Measurements from ENCODE around the gene NOVA2.
A peak's percentile ranks its signal among the peaks of the same experiment; 100 is the strongest.

The NOVA2 gene

GRCh38 chr19:45999653-46000121, 26.0 kb upstream of the NOVA2 start:
- Histone ChIP-seq H3K4me1 (ENCODE audit: control insufficient read depth, low read length) (peaks cover 13% of the 10 kb centered on the region), H3K9me2 (replicated peaks; ENCODE audit: control insufficient read depth, low read length) (no peaks in the 10 kb centered on the region), H3F3A (ENCODE audit: control insufficient read depth, insufficient read depth) (no peaks in the 10 kb centered on the region), H3K27ac (ENCODE audit: low read depth, low read length) (no peak overlapping the region), H3K79me2 (ENCODE audit: control insufficient read depth, low read length) (peaks cover 15% of the 10 kb centered on the region), H4K20me1 (ENCODE audit: control insufficient read depth, insufficient read depth, low read depth, low read length) (peaks cover 5% of the 10 kb centered on the region; the same call in 1 of the 2 replicates), H3K4me3 (ENCODE audit: low read length) (no peak overlapping the region), H3K27me3 (ENCODE audit: control insufficient read depth, low read length) (no peaks in the 10 kb centered on the region), H3K36me3 (ENCODE audit: control insufficient read depth, low read length) (peaks cover 8% of the 10 kb centered on the region), H3K9me3 (ENCODE audit: control insufficient read depth, insufficient read depth, low read length) (no peaks in the 10 kb centered on the region), H3K4me2 (ENCODE audit: low read length) (peak overlapping the region; percentile 71; the same call in 1 of the 2 replicates)
- TF ChIP-seq CTCF (IDR thresholded peaks at IDR 0.05; ENCODE audit: low read depth, low read length, poor library complexity, severe bottlenecking): no peak
- no peak for TF ChIP-seq EZH2phosphoT487 (IDR thresholded peaks at IDR 0.05; ENCODE audit: borderline replicate concordance, low read length)

DNA sequence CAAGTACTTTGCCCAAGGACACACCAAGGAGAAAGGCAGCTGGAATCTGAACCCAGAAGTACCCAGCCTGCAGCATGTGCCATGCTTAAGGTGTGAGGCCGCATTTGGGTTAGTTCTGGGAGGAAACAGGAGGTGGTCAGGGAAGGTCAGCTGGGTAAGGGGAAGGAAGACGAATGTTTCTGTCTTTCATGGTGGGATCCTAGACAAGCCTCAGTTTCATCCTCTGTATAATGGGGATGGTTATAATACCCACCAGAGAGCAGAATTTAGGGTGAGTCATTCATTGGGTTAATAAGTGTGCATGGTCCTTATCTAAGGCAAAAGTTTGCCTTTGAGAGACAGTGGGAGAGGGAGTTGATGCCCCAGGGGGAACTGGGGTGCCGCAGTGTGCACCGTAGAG, 25.2 kb upstream of the NOVA2 start:
- peaks cover 15% of the 10 kb centered on the region for H3K79me2 ChIP-seq (ENCODE audit: control insufficient read depth, low read length)
- H3K4me2 ChIP-seq (ENCODE audit: low read length): no peak overlapping the region
- no peaks in the 10 kb centered on the region for H3K27me3 ChIP-seq (ENCODE audit: control insufficient read depth, low read length)
- TF ChIP-seq CTCF (IDR thresholded peaks at IDR 0.05; ENCODE audit: low read depth, low read length, poor library complexity, severe bottlenecking): no peak
- TF ChIP-seq EZH2phosphoT487 (IDR thresholded peaks at IDR 0.05; ENCODE audit: borderline replicate concordance, low read length): no peak
- peaks cover 8% of the 10 kb centered on the region for H3K36me3 ChIP-seq (ENCODE audit: control insufficient read depth, low read length)
- peaks cover 17% of the 10 kb centered on the region for H3K4me1 ChIP-seq (ENCODE audit: control insufficient read depth, low read length)
- H3K9me2 ChIP-seq (replicated peaks; ENCODE audit: control insufficient read depth, low read length): no peaks in the 10 kb centered on the region
- H3K9me3 ChIP-seq (ENCODE audit: control insufficient read depth, insufficient read depth, low read length): no peaks in the 10 kb centered on the region
- no peak overlapping the region for H3K4me3 ChIP-seq (ENCODE audit: low read length)
- peaks cover 5% of the 10 kb centered on the region; the same call in 1 of the 2 replicates for H4K20me1 ChIP-seq (ENCODE audit: control insufficient read depth, insufficient read depth, low read depth, low read length)
- H3F3A ChIP-seq (ENCODE audit: control insufficient read depth, insufficient read depth): no peaks in the 10 kb centered on the region
- H3K27ac ChIP-seq (ENCODE audit: low read depth, low read length): no peak overlapping the region

DNA sequence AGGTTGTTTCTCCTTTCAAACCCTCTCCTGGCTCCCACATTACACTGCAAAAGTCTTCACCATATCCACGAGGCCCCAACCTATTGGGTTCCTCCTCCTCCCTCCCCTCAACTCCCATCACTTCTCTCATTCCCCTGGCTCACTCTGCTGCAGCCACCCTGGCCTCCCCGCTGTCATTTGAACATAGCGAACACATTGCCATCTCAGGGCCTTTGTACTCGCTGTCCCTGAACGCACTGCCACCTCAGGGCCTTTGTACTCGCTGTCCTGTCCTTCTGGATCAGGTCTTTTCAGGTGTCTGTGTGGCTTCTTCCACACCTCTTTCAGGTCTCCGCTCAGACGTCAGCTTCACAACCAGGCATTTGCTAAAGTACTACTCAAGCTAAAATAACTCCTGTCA, 23.3 kb upstream of the NOVA2 start:
- H3F3A ChIP-seq (ENCODE audit: control insufficient read depth, insufficient read depth): no peaks in the 10 kb centered on the region
- H3K36me3 ChIP-seq (ENCODE audit: control insufficient read depth, low read length): peaks cover 8% of the 10 kb centered on the region
- no peak overlapping the region for H3K4me2 ChIP-seq (ENCODE audit: low read length)
- H3K9me3 ChIP-seq (ENCODE audit: control insufficient read depth, insufficient read depth, low read length): no peaks in the 10 kb centered on the region
- H3K9me2 ChIP-seq (replicated peaks; ENCODE audit: control insufficient read depth, low read length): no peaks in the 10 kb centered on the region
- peaks cover 17% of the 10 kb centered on the region for H3K4me1 ChIP-seq (ENCODE audit: control insufficient read depth, low read length)
- no peaks in the 10 kb centered on the region for H3K27me3 ChIP-seq (ENCODE audit: control insufficient read depth, low read length)
- peaks cover 15% of the 10 kb centered on the region for H3K79me2 ChIP-seq (ENCODE audit: control insufficient read depth, low read length)
- no peak overlapping the region for H3K4me3 ChIP-seq (ENCODE audit: low read length)
- TF ChIP-seq EZH2phosphoT487 (IDR thresholded peaks at IDR 0.05; ENCODE audit: borderline replicate concordance, low read length) (no peak), CTCF (IDR thresholded peaks at IDR 0.05; ENCODE audit: low read depth, low read length, poor library complexity, severe bottlenecking) (no peak)
- no peak overlapping the region for H3K27ac ChIP-seq (ENCODE audit: low read depth, low read length)
- H4K20me1 ChIP-seq (ENCODE audit: control insufficient read depth, insufficient read depth, low read depth, low read length): peaks cover 5% of the 10 kb centered on the region; the same call in 1 of the 2 replicates

All from DOHH2 (cell line).